Fibroblast of the conjunctiva (primary cell): ENCODE data around the gene ZNF511.

Source experiments
- DNase-seq: peaks from one replicate; pipeline ENCODE4 v3.0.0-alpha.2; 2010; ENCODE audit warnings: low read depth

Gene ZNF511

DNA sequence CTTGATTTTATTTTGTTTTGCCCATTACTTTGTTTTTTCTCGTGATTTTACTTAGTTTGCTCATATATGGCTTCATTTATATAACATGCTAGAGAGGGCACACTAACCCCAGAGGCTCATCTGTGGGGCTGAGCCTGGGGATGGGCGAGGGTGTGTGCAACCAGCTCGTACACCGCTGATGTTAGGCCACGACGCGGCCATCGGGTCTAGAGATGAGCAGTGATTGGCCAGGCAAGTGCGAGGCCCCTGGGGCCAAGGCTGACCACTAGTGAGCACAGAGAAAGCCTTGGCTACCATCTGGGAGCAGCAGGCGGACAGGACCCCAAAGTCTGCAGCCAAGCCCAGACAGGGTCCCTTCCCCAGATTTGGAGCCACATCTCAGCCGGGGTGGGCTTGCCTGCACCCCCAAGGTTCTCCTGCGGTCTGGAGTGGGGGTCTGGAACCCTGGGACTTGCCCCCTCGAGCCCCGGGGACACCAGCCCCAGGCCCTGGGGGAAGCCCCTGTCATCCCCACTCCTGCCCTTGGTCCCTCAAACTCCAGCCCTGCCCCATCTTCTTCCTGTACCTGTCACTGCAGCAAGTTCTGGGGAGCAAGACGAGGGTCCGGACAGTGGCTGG, 45.4 kb downstream of the ZNF511 start:
- no peak for DNase-seq

GRCh38 chr10:133354672-133355240, 46.0 kb downstream of the ZNF511 start:
- no peak for DNase-seq

GRCh38 chr10:133355266-133355665, 46.6 kb downstream of the ZNF511 start:
- DNase-seq = no peak

GRCh38 chr10:133355991-133356390, 47.3 kb downstream of the ZNF511 start:
- no peak for DNase-seq

- no peak for DNase-seq
Observed at GRCh38 chr10:133356549-133357284, 48.0 kb downstream of the ZNF511 start.

DNA sequence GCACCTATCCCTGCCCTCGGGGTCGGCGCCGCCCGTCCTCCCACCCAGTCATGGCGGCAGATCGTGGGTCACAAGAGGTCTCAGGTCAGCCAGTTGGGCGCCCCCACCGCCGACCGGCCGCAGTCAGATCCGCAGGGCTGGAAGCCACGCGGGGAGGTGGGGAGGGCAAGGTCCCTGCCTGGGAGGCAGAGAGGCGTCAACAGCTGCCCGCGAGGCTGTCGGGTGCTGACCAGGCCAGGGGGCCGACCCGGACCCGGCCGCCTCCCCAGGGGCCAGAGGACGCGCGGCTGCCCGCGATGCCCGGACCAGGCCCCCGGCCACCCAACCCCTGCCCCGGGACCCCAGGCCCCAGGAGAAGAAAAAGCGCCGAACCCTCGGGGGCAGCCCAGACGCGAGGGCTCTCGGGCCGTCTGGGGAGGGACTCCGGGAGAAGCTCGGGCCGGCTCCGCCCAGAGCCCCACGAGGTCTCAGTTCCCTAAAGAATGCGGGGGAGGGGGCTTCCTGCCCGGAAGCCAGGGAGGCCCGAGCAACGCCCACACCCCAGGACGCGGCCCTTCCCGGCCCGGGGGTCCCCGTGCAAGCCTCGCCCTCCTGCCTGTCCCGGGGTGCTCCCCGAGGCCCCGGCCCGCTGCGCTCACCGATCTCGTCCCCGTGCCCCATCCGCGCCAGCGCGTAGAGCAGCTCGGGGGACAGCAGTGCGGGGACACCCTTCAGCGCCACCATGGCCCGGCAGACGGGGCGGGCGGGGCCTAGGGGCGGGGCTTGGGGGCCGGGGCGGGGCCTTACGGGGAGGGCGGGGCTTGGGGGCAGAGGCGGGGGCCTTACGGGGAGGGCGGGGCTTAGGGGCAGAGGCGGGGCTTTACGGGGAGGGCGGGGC, 48.8 kb downstream of the ZNF511 start, which contains the start of gene FUOM:
Gene FUOM, minus strand, starts transcription at position 735 of the 877 bp plus-strand sequence. Its CDS starts 12 bp downstream, at position 723.
- no peak for DNase-seq

DNA sequence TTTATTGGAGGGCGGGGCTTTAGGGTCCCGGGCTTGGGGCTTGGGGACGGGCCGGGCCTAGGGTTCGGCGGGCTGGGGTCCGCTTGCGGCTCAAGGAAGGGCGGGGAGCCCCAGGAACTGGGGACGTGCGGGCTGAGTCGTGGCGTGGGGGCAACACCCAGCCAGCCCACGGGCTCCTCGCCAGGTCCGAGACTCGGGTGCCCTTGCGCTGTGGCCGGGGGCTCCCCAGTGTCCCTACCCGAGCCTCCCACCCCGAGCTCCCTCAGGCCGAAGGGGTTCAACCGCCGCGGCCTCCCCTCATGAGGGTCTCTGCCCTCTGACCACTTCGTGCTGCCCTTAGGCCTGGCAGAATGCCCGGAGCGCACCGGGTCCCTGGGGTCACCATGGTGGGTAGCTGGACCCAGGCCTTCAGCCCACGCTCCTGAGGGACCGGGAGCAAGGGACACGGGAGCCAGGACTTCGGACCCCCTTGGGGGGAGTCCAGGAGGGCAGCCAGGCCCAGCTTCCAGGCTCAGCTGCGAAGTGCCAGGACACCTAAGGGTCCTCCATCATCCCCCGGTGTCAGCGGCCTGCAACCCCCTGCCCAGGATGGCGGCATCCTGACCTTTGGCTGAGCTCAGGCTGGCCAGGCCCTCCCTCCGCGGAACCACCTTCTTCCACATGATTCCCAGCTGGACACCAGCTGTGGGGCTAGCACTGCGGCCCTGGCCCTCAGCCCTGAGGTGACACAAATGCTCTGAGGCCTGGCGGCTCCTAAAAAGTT, 49.6 kb downstream of the ZNF511 start:
- no peak for DNase-seq

GRCh38 chr10:133358925-133359310, 50.2 kb downstream of the ZNF511 start:
- no peak for DNase-seq

DNA sequence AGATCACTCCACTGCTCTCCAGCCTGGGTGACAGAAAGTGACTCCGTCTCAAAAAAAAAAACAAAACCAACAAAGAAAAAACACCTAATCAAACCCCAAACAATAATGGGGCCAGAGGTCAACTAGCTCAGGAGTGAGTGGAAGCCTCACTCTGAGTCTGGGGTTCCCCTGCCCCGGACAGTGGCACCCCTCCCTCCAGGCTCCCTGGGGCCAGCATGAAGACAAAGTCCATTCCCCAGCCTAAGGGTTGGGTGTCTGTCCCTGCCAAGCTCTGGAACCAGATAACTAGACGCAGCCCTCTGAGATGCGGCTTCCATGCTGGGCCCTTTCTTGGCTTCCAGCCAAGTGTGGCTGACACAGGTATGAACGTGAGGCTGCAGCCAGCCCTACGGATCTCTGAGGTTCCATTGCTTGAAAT, 50.8 kb downstream of the ZNF511 start:
- no peak for DNase-seq

- DNase-seq = no peak
Observed at GRCh38 chr10:133359972-133360610, 51.4 kb downstream of the ZNF511 start.

DNA sequence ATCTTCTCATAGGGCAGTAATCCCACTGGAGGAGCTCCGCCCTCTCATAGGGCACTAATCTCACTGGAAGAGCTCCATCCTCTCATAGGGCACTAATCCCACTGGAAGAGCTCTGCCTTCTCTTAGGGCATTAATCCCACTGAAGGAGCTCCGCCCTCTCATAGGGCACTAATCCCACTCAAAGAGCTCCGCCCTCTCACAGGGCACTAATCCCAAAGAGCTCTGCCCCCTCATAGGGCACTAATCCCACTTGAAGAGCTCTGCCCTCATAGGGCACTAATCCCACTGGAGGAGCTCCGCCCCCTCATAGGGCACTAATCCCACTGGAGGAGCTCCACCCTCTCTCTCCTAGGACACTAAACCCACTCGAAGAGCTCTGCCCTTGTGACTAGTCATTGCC, 52.5 kb downstream of the ZNF511 start:
- DNase-seq = no peak

GRCh38 chr10:133361773-133362441, 53.2 kb downstream of the ZNF511 start:
- no peak for DNase-seq
